Measurements from ENCODE around the gene DENND2C.

The DENND2C gene

DNA sequence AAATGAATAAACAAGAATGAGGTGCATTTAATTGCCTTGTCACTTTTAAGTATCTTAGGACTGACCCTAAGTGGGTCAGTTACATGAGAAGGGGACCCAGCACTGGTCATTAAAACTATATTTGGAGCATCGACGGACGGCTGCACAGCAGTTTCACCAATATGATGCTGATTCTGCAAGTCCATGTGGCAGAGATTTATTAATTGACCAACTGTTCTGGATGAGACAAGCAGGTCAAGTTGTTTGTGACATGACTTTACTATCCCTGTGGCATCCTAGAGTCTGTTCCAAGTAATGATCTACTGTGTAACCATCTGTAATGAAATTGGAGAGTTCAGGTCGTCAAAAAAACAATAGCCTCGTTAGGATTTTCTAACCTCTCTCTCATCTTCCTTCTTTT is 16.0 kb upstream of the DENND2C start:
- DNase-seq: no peak

DNA sequence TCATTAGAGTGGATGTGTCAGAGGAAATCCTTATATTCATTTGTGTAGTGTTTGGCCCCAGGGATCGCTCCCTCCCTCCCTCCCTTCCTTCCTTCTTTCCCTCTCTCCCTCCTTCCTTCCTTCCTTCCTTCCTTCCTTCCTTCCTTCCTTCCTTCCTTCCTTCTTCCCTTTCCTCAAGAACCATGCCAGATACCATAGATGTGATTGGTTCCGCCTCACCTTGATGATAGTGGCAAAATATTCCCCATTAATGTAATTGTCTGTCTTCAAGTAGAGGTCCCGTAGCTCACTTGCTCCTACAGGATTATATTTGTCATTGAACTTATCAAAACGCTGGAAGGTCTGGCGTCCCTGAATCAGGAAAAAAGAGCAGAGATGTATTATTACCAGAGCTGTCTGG is 7.8 kb upstream of the DENND2C start:
- no peak for DNase-seq

- DNase-seq: no peak
These were observed 6.3 kb upstream of the DENND2C start for GRCh38 chr1:114676115-114676514.

DNA sequence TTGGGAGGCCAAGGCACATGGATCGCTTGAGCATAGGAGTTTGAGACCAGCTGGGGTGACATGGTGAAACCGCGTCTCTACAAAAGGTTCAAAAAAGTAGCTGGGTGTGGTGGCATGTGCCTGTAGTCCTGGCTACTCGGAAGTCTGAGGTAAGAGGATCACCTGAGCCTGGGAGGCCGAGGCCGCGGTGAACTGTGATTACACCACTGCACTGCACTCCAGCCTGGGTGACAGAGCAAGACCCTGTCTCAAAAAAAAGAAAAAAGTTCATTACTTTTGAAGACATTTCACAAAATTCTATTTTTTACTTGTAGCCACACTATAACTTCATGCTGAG is 2.1 kb upstream of the DENND2C start:
- no peak for DNase-seq

DNA sequence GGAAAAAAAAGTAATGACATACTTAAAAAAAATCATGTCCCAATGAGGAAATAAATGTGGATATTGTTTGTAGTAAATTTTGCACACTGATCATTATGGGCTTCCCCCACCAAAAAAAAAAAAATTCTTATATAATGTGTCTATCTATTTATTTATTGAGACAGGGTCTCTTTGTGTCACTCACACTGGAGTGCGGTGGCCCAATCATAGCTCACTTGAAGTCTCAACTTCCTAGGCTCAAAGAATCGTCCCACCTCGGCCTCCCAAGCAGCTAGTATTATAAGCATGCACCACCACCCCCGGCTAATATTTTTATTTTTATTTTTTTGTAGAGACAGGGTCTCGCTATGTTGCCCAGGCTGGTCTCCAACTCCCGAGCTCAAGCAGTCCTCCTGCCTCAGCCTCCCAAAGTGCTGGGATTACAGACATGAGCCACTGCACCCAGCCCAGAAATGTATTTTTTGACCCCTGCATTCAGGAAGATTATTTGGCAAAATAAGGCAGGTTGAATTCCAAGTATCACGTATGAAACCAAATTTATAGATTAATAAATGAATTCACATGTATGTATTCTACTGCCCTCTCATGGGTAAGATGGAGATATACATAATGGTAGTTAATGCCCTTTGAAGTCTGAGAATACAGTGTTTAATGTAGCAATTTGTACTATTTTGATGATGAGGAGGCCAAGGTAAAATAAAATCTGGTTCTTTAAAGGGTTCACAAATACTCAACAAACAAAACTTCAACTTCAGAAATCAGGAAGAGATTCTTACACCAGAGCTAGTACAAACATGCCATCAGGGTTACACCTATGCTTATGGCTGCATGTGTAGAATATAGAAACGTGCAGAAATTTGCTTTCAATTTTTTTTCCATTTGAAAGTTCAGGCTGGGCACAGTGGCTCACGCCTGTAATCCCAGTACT is 1.4 kb upstream of the DENND2C start:
- no peak for DNase-seq

DNA sequence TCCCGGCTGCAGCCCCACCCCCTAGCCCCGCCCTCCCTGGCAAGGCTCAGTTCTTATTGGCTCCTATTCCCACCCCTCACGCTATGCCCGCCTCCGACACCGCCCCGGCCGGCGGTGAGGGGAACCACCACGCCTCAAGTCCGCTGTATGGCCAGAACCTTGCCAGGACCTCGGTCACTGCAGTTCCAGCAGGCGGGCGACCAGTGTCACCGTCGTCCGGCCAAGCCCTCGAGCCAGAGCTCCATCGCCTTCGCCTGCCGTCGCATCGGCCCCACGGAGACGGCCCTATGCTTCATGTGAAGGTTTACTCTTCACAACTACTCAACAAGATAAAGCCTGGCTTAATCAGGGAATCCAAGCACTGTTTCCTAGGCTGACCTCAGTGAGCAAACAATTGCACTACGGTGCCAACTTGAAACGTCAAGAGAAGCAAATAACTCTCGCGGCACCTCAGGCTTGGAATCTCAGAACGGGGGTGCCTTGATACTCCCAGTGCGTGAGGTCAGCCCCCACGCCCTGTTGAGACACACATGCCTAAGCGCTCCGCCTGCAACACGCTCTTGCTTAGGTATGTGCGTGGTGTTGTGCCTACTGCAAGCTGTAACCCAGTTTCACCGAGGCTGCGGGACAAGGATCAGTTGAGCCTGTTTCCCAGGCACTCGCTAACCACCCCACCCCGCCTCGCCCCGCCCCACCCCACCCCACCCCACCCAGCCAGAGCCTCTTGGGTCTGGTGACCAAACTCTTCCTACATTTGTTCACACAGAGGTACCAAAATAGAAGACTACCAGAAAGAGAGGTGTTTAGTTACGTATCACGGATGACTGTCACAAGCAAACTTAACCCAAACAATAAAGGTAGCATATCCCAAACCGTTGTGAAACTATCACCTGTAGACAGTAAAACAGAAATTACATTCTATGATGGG is 498 bp upstream of the DENND2C start:
- DNase-seq: peak; percentile 90

GRCh38 chr1:114668784-114669561 is 876 bp downstream of the DENND2C start:
- no peak for DNase-seq

GRCh38 chr1:114668373-114668772 is 1.5 kb downstream of the DENND2C start:
- DNase-seq: no peak

- no peak for DNase-seq
These were observed 2.9 kb downstream of the DENND2C start for GRCh38 chr1:114666954-114667353.

GRCh38 chr1:114660238-114660637 is 9.6 kb downstream of the DENND2C start:
- DNase-seq: no peak

DNA sequence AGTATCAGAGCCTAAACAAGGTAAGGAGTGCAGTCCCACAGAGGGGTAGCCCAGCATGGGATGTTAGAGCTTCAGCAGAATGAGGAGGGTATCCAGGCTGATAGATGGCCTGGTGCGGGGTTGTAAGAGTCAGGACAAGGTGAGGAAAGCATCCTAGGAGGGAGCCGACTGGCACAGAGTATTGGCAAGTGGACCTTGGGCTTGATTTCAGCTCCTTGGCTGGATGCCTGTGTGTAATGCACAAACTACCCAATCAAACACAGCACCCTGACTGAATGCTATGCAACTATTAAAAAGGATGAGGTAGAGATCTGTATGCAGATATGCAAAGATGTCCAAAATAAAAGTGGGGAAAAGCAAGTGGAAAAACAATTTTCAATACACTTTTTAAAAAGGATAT is 18.0 kb downstream of the DENND2C start:
- DNase-seq: no peak

GRCh38 chr1:114648503-114648902 is 21.3 kb downstream of the DENND2C start:
- DNase-seq: no peak

DNA sequence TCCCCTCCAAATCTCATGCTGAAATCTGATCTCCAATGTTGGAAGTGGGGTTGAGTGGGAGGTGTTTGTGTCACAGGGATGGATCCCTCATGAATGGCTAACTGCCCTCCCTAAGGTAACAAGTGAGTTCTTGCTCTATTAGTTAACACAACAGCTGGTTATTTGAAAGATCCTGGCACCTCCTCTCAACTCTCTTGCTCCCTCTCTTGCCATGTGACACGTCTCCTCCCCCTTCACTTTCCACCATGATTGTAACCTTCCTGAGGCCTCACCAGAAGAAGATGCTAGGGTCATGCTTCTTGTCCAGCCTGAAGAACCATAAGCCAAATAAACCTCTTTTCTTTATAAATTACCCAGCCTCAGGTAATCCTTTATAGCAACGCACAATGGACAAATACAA is 28.5 kb downstream of the DENND2C start:
- DNase-seq: no peak

DNA sequence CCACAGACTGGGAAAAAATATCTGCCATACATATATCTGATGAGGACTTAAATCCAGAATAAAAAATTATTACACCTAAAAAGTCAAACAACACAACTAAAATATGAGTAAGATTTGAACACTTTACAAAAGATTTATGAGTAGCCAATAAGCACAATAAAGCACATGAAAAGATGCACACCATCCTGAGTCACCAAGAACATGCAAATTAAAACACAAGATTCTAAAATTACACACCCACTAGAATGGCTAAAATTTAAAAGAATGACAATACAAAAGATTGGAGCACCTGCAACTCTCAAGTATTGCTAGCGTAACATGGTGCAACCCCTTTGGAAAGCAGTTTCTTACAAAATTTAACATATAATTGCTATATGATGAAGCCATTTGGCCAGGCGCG is 30.9 kb downstream of the DENND2C start:
- DNase-seq: no peak

GRCh38 chr1:114632427-114632826 is 37.4 kb downstream of the DENND2C start:
- DNase-seq: no peak

- no peak for DNase-seq
These were observed 42.7 kb downstream of the DENND2C start for GRCh38 chr1:114627107-114627506.

- no peak for DNase-seq
These were observed 46.5 kb downstream of the DENND2C start for GRCh38 chr1:114623364-114623763.

DNA sequence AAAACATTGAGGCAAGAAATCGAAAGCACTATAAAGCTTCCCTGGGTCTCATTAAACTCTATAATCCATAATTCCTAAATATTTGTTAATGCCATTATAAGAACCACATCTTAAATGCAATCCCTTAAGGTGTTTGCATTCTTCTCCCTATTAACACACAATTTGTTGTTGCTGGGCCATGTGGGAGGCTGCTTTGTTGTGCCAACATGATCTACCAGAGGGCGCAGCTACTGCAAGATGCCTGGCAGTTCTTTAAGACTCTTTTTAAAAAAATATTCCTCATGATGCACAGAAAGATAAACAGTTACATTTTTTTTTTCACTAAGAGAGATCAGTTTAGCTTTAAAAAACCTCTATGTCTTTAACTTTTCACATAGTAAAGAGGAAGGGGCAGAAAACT is 49.4 kb downstream of the DENND2C start:
- no peak for DNase-seq

DNA sequence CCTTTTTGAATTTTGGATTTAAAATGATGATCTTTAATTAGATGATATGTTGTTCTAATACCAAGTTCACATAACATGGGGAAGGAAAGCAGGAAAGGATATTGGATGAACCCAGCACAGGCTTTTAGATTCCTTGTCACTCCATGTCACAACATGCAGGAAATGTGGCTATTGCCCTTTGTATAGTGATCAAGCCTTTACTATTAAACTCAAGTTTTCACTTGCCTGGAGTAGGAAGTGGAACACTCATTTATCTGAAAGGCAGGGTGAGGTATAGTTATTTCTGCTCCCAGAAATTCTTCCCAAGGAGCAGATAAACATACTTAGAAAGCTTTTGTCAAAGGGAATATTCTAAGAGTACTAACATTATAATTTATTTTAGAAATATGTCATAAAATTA is 51.2 kb downstream of the DENND2C start:
- no peak for DNase-seq

GRCh38 chr1:114610546-114611245 is 59.2 kb downstream of the DENND2C start:
- DNase-seq: no peak

GRCh38 chr1:114609826-114610225 is 60.0 kb downstream of the DENND2C start:
- DNase-seq: no peak

- no peak for DNase-seq
These were observed 60.8 kb downstream of the DENND2C start for GRCh38 chr1:114609026-114609425.

All from right kidney (tissue), 1 donor.